Endothelial cell of umbilical vein (primary cell): ENCODE data around the gene STH. TPM values are rescaled to one million over a fixed set of nuclear protein-coding genes. Genes with fewer than 3 reads are reported as not detected.

Experiments used
- BruUV-seq: library from RNA; stranded (reverse); fragments of 400-500 nt; replicated peaks from 2 replicates; lab custom pipeline; 2021; lab: Mats Ljungman, UMichigan
- CTCF ChIA-PET: fragments of 300-600, 350-600 bp; sonication (Branson Sonifier 250); formaldehyde crosslinking; loops from one replicate; lab custom pipeline; 2021; ENCODE audit warnings: antibody characterized with exemption, inconsistent platforms; lab: Charles Lee
- POLR2A ChIA-PET: fragments of 300-600, 350-600 bp; sonication (Branson Sonifier 250); formaldehyde crosslinking; loops from one replicate; lab custom pipeline; 2021; ENCODE audit warnings: antibody characterized with exemption, inconsistent platforms; lab: Charles Lee
- DNase-seq: peaks from one replicate; pipeline ENCODE4 v3.0.0-alpha.2; 2011; ENCODE audit warnings: low read depth, low spot score
- FAIRE-seq: peaks from 2 replicates; lab custom pipeline; 2011; peaks lifted over from hg19 to GRCh38; lab: Jason Lieb, UNC
- H2AFZ ChIP-seq: 2 replicates; pipeline ENCODE4 v1.6.0; 2012; ENCODE audit warnings: low read depth, low read length, control low read depth, inconsistent platforms
- H3K27ac ChIP-seq: 2 replicates; pipeline ENCODE4 v1.5.1; 2011; ENCODE audit warnings: low read depth, mild to moderate bottlenecking, control low read depth, low read length, moderate library complexity; ENCODE audit not compliant: insufficient read depth
- H3K27me3 ChIP-seq, 2 experiments: 2 replicates each; pipeline versions ENCODE4 v1.6.0 to v1.6.1; 2011; ENCODE audit warnings: low read length in 2 of 2, mixed read lengths in 1 of 2; ENCODE audit not compliant: control insufficient read depth in 2 of 2, insufficient read depth in 2 of 2
- H3K36me3 ChIP-seq, 2 experiments: 2 replicates in 1 of 2; 3 replicates in 1 of 2; pipeline ENCODE4 v1.5.1; 2011; ENCODE audit warnings: low read length in 2 of 2, mild to moderate bottlenecking in 1 of 2, moderate library complexity in 1 of 2; ENCODE audit not compliant: control insufficient read depth in 2 of 2, insufficient read depth in 2 of 2; ENCODE audit errors: extremely low read depth in 1 of 2
- H3K4me1 ChIP-seq: 3 replicates; pipeline ENCODE4 v1.5.1; 2011; ENCODE audit warnings: mild to moderate bottlenecking, low read length; ENCODE audit not compliant: control insufficient read depth, insufficient read depth; ENCODE audit errors: extremely low read depth
- H3K4me2 ChIP-seq: 2 replicates; pipeline ENCODE4 v1.6.1; 2011; ENCODE audit warnings: low read length, control low read depth, mixed read lengths; ENCODE audit not compliant: insufficient read depth
- H3K4me3 ChIP-seq, 3 experiments: fragments of 200-600 bp in 1 of 3; sonication (generic), shearing (Covaris generic) in 1 of 3; replicated peaks in 1 of 3; 2 replicates each; pipeline ENCODE4 v1.5.1; 2011 to 2016; ENCODE audit warnings: control low read depth in 3 of 3, low read length in 3 of 3, mild to moderate bottlenecking in 2 of 3, inconsistent platforms in 1 of 3, low read depth in 1 of 3, moderate library complexity in 1 of 3; ENCODE audit not compliant: insufficient read depth in 1 of 3
- H3K79me2 ChIP-seq: 2 replicates; pipeline ENCODE4 v1.6.0; 2012; ENCODE audit warnings: low read length, inconsistent platforms; ENCODE audit not compliant: control insufficient read depth, insufficient read depth
- H3K9ac ChIP-seq: replicated peaks from 2 replicates; pipeline ENCODE3; 2011; ENCODE audit warnings: low read length, control low read depth; ENCODE audit not compliant: insufficient read depth; ENCODE audit errors: extremely low read depth
- H3K9me1 ChIP-seq: replicated peaks from 3 replicates; pipeline ENCODE4 v1.6.0; 2011; ENCODE audit warnings: mild to moderate bottlenecking, low read length; ENCODE audit not compliant: control insufficient read depth, insufficient read depth; ENCODE audit errors: extremely low read depth
- H3K9me3 ChIP-seq: replicated peaks from 2 replicates; pipeline ENCODE4 v1.5.1; 2012; ENCODE audit warnings: low read length, inconsistent platforms; ENCODE audit not compliant: control insufficient read depth, insufficient read depth
- H4K20me1 ChIP-seq: replicated peaks from 2 replicates; pipeline ENCODE3; 2011; ENCODE audit warnings: mild to moderate bottlenecking, low read length; ENCODE audit not compliant: control insufficient read depth, insufficient read depth; ENCODE audit errors: extremely low read depth
- CTCF ChIP-seq, 2 donors: IDR thresholded peaks; 1 replicate in 1 of 2; 2 replicates in 1 of 2; pipeline ENCODE4 v1.5.1; 2011; ENCODE audit warnings: low read length in 2 of 2, mild to moderate bottlenecking in 2 of 2, moderate library complexity in 2 of 2, control low read depth in 1 of 2, inconsistent platforms in 1 of 2, low read depth in 1 of 2; ENCODE audit not compliant: insufficient read depth in 1 of 2; ENCODE audit errors: extremely low read depth in 1 of 2
- EZH2 ChIP-seq: IDR thresholded peaks from 2 replicates; pipeline ENCODE4 v1.6.1; 2012; ENCODE audit warnings: borderline replicate concordance, low read depth, mild to moderate bottlenecking, moderate library complexity, low read length, inconsistent platforms; ENCODE audit not compliant: severe bottlenecking
- FOS ChIP-seq: IDR thresholded peaks from 2 replicates; pipeline ENCODE4 v1.6.1; 2011; ENCODE audit warnings: mild to moderate bottlenecking, low read length, moderate library complexity, borderline replicate concordance; ENCODE audit not compliant: insufficient read depth
- GATA2 ChIP-seq: IDR thresholded peaks from 2 replicates; pipeline ENCODE4 v1.7.0; 2011; ENCODE audit warnings: low read depth, mild to moderate bottlenecking, moderate library complexity, mixed read lengths, low read length; ENCODE audit not compliant: insufficient read length, insufficient read depth
- JUN ChIP-seq: IDR thresholded peaks from 2 replicates; pipeline ENCODE4 v1.6.1; 2011; ENCODE audit warnings: borderline replicate concordance, low read depth; ENCODE audit not compliant: insufficient read length, insufficient read depth
- MAX ChIP-seq: IDR thresholded peaks from 2 replicates; pipeline ENCODE4 v1.6.1; 2011; ENCODE audit not compliant: insufficient read depth, insufficient read length
- MYC ChIP-seq: IDR thresholded peaks from one replicate; pipeline ENCODE4 v1.6.1; 2011; ENCODE audit warnings: mild to moderate bottlenecking, low read depth, low read length
- POLR2A ChIP-seq: IDR thresholded peaks from 2 replicates; pipeline ENCODE4 v1.6.1; 2012; ENCODE audit warnings: low read depth, mild to moderate bottlenecking, control low read depth, low read length
- POLR2AphosphoS5 ChIP-seq: IDR thresholded peaks from 2 replicates; pipeline ENCODE4 v1.6.1; 2012; ENCODE audit warnings: low read depth, mild to moderate bottlenecking, control low read depth, low read length, moderate library complexity; ENCODE audit not compliant: insufficient read depth
- dilution Hi-C: fragments of 300-500 bp; cut with MboI; formaldehyde crosslinking; loops from one replicate; pipeline ENCODE4 v1.15.0; 2019; ENCODE audit warnings: low sequenced_read_pairs; ENCODE audit not compliant: extremely low pct_ligation_motif_present
- intact Hi-C: fragments of 100-400 bp; cut with micrococcal nuclease; formaldehyde crosslinking; loops from one replicate; pipeline ENCODE4 v1.10.0; 2022
- polyA plus RNA-seq, 4 experiments: library from polyadenylated mRNA; depleted of rRNA in 3 of 4; stranded (reverse) in 3 of 4; unstranded in 1 of 4; fragments of >200 nt; gene quantifications; 2 replicates each; pipeline versions ENCODE4 v1.2.1 to v1.2.3, GENCODE V29; 2011 to 2012; ENCODE audit warnings: missing spikeins in 1 of 4
- total RNA-seq: library from RNA; stranded (reverse); gene quantifications from 2 replicates; pipeline ENCODE4 v1.2.3, GENCODE V29; 2021

Gene STH
- total and polyA plus RNA-seq, 2 donors (not counting 3 experiments of a cell fraction or from before 2014, with no cell fraction given): not detected

- ChIA-PET CTCF (interaction anchor here (0.8 kb wide), 1 partner anchor 20 kb away, joined by 3 read pairs; no protein-coding TSS in a partner anchor), POLR2A (no interaction called here)
These were observed 30.3 kb upstream of the STH start for GRCh38 chr17:45968732-45969131.

More at GRCh38 chr17:45968732-45969131, 30.3 kb upstream of the STH start:
- dilution Hi-C loops (no loop called here), intact Hi-C loops (no loop called here)
- Histone ChIP-seq H3K27ac (no peak overlapping the region), H3K4me3 (no peak overlapping the region), H3K36me3 (no peaks in the 10 kb centered on the region), H2AFZ (no peak overlapping the region), H4K20me1 (no peaks in the 10 kb centered on the region), H3K4me1 (no peaks in the 10 kb centered on the region), H3K79me2 (no peaks in the 10 kb centered on the region), H3K27me3 (peaks cover 15 to 16% of the 10 kb centered on the region in 2 experiments), H3K4me2 (no peak overlapping the region), H3K9me3 (no peaks in the 10 kb centered on the region), H3K9ac (no peak overlapping the region), H3K9me1 (no peaks in the 10 kb centered on the region)
- FAIRE-seq (no peak), DNase-seq (no peak)
- BruUV-seq: no TSS peak
- TF ChIP-seq FOS: no peak
- no peak for TF ChIP-seq MYC
- no peak for TF ChIP-seq POLR2A
- TF ChIP-seq GATA2: no peak
- TF ChIP-seq POLR2AphosphoS5: no peak
- TF ChIP-seq MAX: no peak
- no peak for TF ChIP-seq EZH2
- no peak for TF ChIP-seq JUN
- no peak for TF ChIP-seq CTCF (IDR thresholded peaks at IDR 0.05; ENCODE audit: extremely low read depth in 1 of 2, insufficient read depth in 1 of 2, low read depth in 1 of 2, low read length in 2 of 2)
